Thyroid gland (tissue), 4 donors: ENCODE measurements around the gene HDAC9. TPM values are rescaled to one million over a fixed set of nuclear protein-coding genes. Genes with fewer than 3 reads are reported as not detected.

Experiments used
- DNase-seq, 2 donors: peaks; one replicate each; pipeline ENCODE4 v3.0.0-alpha.2; 2019
- H3K27ac ChIP-seq, 3 donors: fragments of 200-600 bp; sonication (generic); 1 replicate in 2 of 3; 2 replicates in 1 of 3; pipeline ENCODE4 v1.5.1; 2016 to 2019; ENCODE audit warnings: mild to moderate bottlenecking in 1 of 3, moderate library complexity in 1 of 3
- H3K27me3 ChIP-seq: fragments of 200-600 bp; sonication (generic); one replicate; pipeline ENCODE4 v1.5.1; 2019
- H3K36me3 ChIP-seq, 2 donors: fragments of 200-600 bp; sonication (generic); one replicate each; pipeline ENCODE4 v1.5.1; 2016 to 2019
- H3K4me1 ChIP-seq, 2 donors: fragments of 200-600 bp; sonication (generic); one replicate each; pipeline ENCODE4 v1.5.1; 2017 to 2019
- H3K4me3 ChIP-seq, 3 donors: fragments of 200-600 bp; sonication (generic); replicated peaks in 1 of 3; 1 replicate in 2 of 3; 2 replicates in 1 of 3; pipeline ENCODE4 v1.5.1; 2016; ENCODE audit warnings: mild to moderate bottlenecking in 1 of 3
- H3K9me3 ChIP-seq: fragments of 200-600 bp; sonication (generic); one replicate; pipeline ENCODE4 v1.5.1; 2017
- CTCF ChIP-seq, 6 experiments: fragments of 200-600 bp in 3 of 6; fragments of 450-650 bp in 3 of 6; sonication (generic) in 3 of 6; IDR thresholded peaks; one replicate each; pipeline ENCODE4 v1.5.1; 2016 to 2019; ENCODE audit warnings: antibody characterized with exemption in 6 of 6, mild to moderate bottlenecking in 2 of 6, inconsistent platforms in 1 of 6, moderate library complexity in 1 of 6
- POLR2A ChIP-seq, 2 donors: fragments of 450-650 bp; IDR thresholded peaks; one replicate each; pipeline ENCODE4 v1.6.1; 2017; ENCODE audit warnings: antibody characterized with exemption in 2 of 2, mild to moderate bottlenecking in 2 of 2, moderate library complexity in 1 of 2
- WGBS, 2 donors: methylation state at CpG; one replicate each; pipeline ENCODE4 v1.1.5; 2017; 5-methylcytosine and 5-hydroxymethylcytosine counted together
- intact Hi-C: fragments of 100-400 bp; cut with DNase I; formaldehyde crosslinking; loops from one replicate; pipeline ENCODE4 v1.15.1; 2023
- total RNA-seq, 4 donors: library from RNA; depleted of rRNA; stranded (reverse); fragments of >200 nt; gene quantifications; one replicate each; pipeline ENCODE4 v1.2.3, GENCODE V29; 2016

HDAC9 gene
- total RNA-seq, 4 donors from 2014 or later = 5.4 to 28.2 (median 7.2) TPM

GRCh38 chr7:18896343-18896975 lies 400.9 kb downstream of the HDAC9 start:
- Histone ChIP-seq H3K4me3 (no peak overlapping the region), H3K4me1 (peaks cover 12 to 14% of the 10 kb centered on the region in 2 donors), H3K27ac (no peak overlapping the region), H3K36me3 (no peaks in the 10 kb centered on the region), H3K27me3 (no peaks in the 10 kb centered on the region), H3K9me3 (no peaks in the 10 kb centered on the region)
- WGBS, 2 donors = 92 to 96% methylated on average over 2 of the region's 2 CpGs
- no peak for DNase-seq
- TF ChIP-seq POLR2A (IDR thresholded peaks at IDR 0.05) (no peak), CTCF (IDR thresholded peaks at IDR 0.05) (no peak)
- intact Hi-C loops = no loop called here

DNA sequence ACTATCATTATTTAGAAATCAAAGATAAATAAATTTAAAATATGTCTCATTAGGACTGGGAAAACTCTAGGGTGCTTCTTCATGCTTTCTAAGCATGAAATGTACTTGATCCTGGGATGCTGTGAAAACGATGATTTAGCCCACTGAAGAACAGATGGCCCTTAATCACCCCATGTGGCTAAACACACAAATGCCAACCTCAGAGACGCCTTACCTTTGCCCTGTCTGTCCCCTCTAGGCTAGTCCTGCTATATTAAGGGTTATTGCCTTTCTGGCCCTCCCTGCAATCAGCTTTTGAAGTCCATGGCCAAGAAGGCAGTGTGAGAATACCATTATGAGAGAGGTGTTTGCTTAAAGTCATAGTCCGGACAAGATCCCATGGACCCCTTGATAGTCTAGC lies 404.7 kb downstream of the HDAC9 start:
- no peak overlapping the region for H3K4me3 ChIP-seq
- TF ChIP-seq POLR2A (IDR thresholded peaks at IDR 0.05) (no peak), CTCF (IDR thresholded peaks at IDR 0.05) (no peak)
- H3K27ac ChIP-seq = peak overlapping the region in 1 of 3 donors; percentile 3
- no peaks in the 10 kb centered on the region for H3K27me3 ChIP-seq
- H3K4me1 ChIP-seq = peaks cover 8 to 9% of the 10 kb centered on the region in 2 donors
- H3K36me3 ChIP-seq = no peaks in the 10 kb centered on the region
- 40 to 47% methylated on average over 3 of the region's 3 CpGs for WGBS, 2 donors
- intact Hi-C loops = no loop called here
- DNase-seq = no peak
- H3K9me3 ChIP-seq = no peaks in the 10 kb centered on the region

GRCh38 chr7:18900803-18901202 lies 405.3 kb downstream of the HDAC9 start:
- H3K9me3 ChIP-seq = no peaks in the 10 kb centered on the region
- intact Hi-C loops = no loop called here
- H3K4me3 ChIP-seq = no peak overlapping the region
- no peak for TF ChIP-seq POLR2A (IDR thresholded peaks at IDR 0.05)
- TF ChIP-seq CTCF (IDR thresholded peaks at IDR 0.05) = no peak
- H3K27ac ChIP-seq = peak overlapping the region in 1 of 3 donors; percentile 3
- peaks cover 8 to 9% of the 10 kb centered on the region in 2 donors for H3K4me1 ChIP-seq
- DNase-seq = no peak
- H3K27me3 ChIP-seq = no peaks in the 10 kb centered on the region
- no peaks in the 10 kb centered on the region for H3K36me3 ChIP-seq
- WGBS, 2 donors = 83 to 94% methylated on average over 1 of the region's 1 CpG

DNA sequence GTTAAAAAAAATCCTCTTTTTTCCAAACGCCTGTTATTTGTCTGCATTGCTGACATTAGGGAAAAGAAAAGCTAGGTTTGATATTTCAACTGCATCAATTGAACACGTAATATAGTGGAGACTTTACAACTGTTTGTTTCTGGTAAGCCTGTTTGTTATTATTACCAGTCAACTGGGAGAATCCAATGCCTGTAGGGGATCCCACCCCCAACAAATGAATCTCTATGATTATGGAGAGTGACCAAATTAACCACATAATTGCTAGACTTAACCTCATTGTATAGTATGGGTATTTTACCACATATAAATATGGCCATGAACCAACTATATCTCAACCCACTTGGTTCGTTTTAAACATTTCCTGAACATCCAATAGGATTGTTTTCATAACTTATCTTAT lies 405.8 kb downstream of the HDAC9 start:
- no peaks in the 10 kb centered on the region for H3K27me3 ChIP-seq
- DNase-seq = no peak
- H3K36me3 ChIP-seq = no peaks in the 10 kb centered on the region
- 85 to 89% methylated on average over 3 of the region's 3 CpGs for whole genome bisulfite sequencing, 2 donors
- no peaks in the 10 kb centered on the region for H3K9me3 ChIP-seq
- peaks cover 8 to 9% of the 10 kb centered on the region in 2 donors for H3K4me1 ChIP-seq
- TF ChIP-seq POLR2A (IDR thresholded peaks at IDR 0.05) (no peak), CTCF (IDR thresholded peaks at IDR 0.05) (no peak)
- H3K27ac ChIP-seq = no peak overlapping the region
- H3K4me3 ChIP-seq = no peak overlapping the region
- intact Hi-C loops = no loop called here

- Histone ChIP-seq H3K9me3 (no peaks in the 10 kb centered on the region), H3K36me3 (no peaks in the 10 kb centered on the region), H3K4me1 (peaks cover 8 to 9% of the 10 kb centered on the region in 2 donors), H3K27me3 (no peaks in the 10 kb centered on the region), H3K4me3 (no peak overlapping the region), H3K27ac (no peak overlapping the region)
- no peak for TF ChIP-seq POLR2A (IDR thresholded peaks at IDR 0.05)
- TF ChIP-seq CTCF (IDR thresholded peaks at IDR 0.05) = no peak
- intact Hi-C loops = no loop called here
- WGBS, 2 donors = 48 to 56% methylated on average over 1 of the region's 1 CpG
- DNase-seq = no peak
Observed at GRCh38 chr7:18901982-18902421, 406.5 kb downstream of the HDAC9 start.
